Skeletal muscle tissue (tissue), 4 donors: ENCODE data around the gene LTC4S. TPM values are rescaled to one million over a fixed set of nuclear protein-coding genes. Genes with fewer than 3 reads are reported as not detected.

Experiments used
- H3K27ac ChIP-seq: one replicate; pipeline ENCODE4 v1.7.0; 2013; ENCODE audit warnings: mild to moderate bottlenecking, low read depth, low read length, inconsistent platforms
- H3K27me3 ChIP-seq, 3 donors: one replicate each; pipeline ENCODE4 v1.7.0; 2013; ENCODE audit warnings: low read length in 3 of 3; ENCODE audit not compliant: control insufficient read depth in 3 of 3, insufficient read depth in 3 of 3
- H3K36me3 ChIP-seq, 3 donors: one replicate each; pipeline ENCODE4 v1.7.0; 2013; ENCODE audit warnings: low read length in 3 of 3; ENCODE audit not compliant: control insufficient read depth in 3 of 3, insufficient read depth in 3 of 3
- H3K4me1 ChIP-seq, 3 donors: one replicate each; pipeline ENCODE4 v1.7.0; 2013; ENCODE audit warnings: low read length in 3 of 3, mild to moderate bottlenecking in 3 of 3; ENCODE audit not compliant: control insufficient read depth in 3 of 3, insufficient read depth in 3 of 3
- H3K4me3 ChIP-seq, 3 donors: one replicate each; pipeline ENCODE4 v1.7.0; 2013; ENCODE audit warnings: low read length in 3 of 3
- H3K9ac ChIP-seq, 3 donors: one replicate each; pipeline ENCODE4 v1.7.0; 2013; ENCODE audit warnings: low read length in 3 of 3, mild to moderate bottlenecking in 3 of 3, moderate library complexity in 2 of 3, low read depth in 1 of 3
- H3K9me3 ChIP-seq, 3 donors: one replicate each; pipeline ENCODE4 v1.7.0; 2013; ENCODE audit warnings: low read length in 3 of 3; ENCODE audit not compliant: control insufficient read depth in 3 of 3
- total RNA-seq: library from RNA; depleted of rRNA; stranded (reverse); fragments of >200 nt; gene quantifications from one replicate; pipeline ENCODE4 v1.2.3, GENCODE V29; 2014
- donor health status: Osteomylitis.

LTC4S gene
- total RNA-seq, 1 donor from 2014 or later = 3.7 TPM

DNA sequence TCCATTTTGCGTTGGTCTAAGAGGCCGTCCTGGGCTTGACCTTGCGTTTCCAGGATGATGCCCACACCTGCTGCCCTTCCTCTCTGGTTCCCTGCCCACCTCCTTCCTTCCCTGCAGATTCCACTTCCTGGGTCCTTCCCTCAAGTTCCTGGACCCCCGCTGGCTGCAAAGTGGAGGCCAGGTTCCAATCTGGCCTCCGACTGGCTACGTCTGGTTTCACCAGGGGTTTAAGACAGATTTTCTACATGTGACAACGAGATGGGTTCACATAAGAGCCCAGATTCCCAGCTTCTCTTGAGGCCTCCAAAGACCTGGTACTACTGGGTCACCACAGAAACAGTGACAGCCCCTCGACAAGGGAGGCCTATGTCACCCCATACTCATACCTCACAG lies 10.8 kb downstream of the LTC4S start:
- Histone ChIP-seq H3K27me3 (no peaks in the 10 kb centered on the region), H3K4me3 (peak overlapping the region; percentile 62 to 79 (median 75)), H3K27ac (no peak overlapping the region), H3K4me1 (peaks cover 17 to 39% (median 36%) of the 10 kb centered on the region in 3 donors), H3K36me3 (peaks cover 6 to 12% (median 6%) of the 10 kb centered on the region in 3 donors), H3K9me3 (no peaks in the 10 kb centered on the region), H3K9ac (peak overlapping the region; percentile 43 to 83 (median 76))

DNA sequence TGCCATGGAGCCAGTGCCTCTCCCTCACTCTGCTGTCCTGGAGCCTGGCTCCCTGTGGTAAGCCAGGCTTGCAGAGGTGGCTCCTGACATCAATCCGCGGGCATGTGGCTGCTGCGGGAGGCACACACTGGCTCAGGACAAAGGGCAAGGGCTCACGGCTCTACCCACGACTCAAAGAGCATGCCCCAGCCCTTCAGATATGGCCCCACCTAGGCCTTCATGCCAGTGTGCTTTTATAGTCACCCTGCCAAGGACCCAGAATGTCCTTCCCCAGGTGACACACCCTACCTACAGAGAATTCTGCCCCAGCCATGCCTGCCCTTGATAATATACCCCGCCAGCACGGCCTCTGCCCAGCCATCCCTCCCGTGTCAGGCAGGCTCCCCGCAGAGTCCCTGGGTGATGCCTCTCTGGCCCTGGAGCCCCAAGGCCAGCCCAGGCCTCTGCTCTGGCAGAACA lies 11.3 kb downstream of the LTC4S start:
- Histone ChIP-seq H3K27me3 (no peaks in the 10 kb centered on the region), H3K27ac (peak overlapping the region; percentile 65)

DNA sequence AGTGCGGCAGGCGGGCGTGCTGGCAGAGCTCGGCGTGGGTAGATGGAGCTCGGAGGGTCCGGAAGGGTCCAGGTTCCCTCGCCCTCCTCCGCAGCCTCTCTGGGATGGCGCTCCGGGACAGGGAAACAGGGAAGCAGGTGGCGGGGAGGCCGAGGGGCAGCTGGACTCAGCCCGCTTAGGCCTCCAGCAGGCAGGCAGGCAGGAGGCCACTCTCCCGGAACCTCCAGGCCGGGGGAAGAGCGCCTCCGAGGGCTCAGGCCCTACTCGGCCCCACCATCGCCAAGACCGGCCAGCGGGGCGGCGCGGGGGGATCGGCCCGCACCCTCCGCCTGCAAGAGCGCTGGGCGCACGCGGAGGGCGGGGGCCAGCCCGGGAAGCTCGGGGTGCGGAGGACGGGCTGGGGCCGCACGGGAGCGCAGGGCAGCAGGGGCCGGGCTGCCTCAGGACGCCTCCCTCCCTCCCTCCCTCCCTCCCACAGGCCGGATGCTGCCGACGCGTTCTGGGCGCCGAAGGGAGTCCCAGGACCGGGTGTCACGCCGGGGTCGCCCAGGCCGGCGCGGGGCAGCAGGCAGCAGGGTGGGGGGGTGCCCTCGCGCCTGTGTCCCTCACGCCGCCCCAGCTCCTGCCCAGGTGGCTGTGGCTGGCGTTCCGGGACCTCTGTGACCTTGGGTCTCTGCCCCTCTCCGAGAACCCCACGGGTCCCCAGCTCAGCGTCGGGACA lies 11.9 kb downstream of the LTC4S start:
- Histone ChIP-seq H3K36me3 (peaks cover 0 to 6% (median 1%) of the 10 kb centered on the region in 3 donors), H3K4me1 (peaks cover 17 to 39% (median 36%) of the 10 kb centered on the region in 3 donors), H3K27ac (peak overlapping the region; percentile 65), H3K9me3 (no peaks in the 10 kb centered on the region), H3K4me3 (peak overlapping the region; percentile 62 to 79 (median 75)), H3K9ac (peak overlapping the region; percentile 70 to 83 (median 76)), H3K27me3 (no peaks in the 10 kb centered on the region)

More for the DNA sequence above, 11.3 kb downstream of the LTC4S start:
- H3K4me3 ChIP-seq = peak overlapping the region; percentile 62 to 79 (median 75)
- peaks cover 17 to 39% (median 36%) of the 10 kb centered on the region in 3 donors for H3K4me1 ChIP-seq
- H3K9me3 ChIP-seq = no peaks in the 10 kb centered on the region
- peak overlapping the region; percentile 59 to 83 (median 76) for H3K9ac ChIP-seq
- peaks cover under 1 to 7% (median 3%) of the 10 kb centered on the region in 3 donors for H3K36me3 ChIP-seq

DNA sequence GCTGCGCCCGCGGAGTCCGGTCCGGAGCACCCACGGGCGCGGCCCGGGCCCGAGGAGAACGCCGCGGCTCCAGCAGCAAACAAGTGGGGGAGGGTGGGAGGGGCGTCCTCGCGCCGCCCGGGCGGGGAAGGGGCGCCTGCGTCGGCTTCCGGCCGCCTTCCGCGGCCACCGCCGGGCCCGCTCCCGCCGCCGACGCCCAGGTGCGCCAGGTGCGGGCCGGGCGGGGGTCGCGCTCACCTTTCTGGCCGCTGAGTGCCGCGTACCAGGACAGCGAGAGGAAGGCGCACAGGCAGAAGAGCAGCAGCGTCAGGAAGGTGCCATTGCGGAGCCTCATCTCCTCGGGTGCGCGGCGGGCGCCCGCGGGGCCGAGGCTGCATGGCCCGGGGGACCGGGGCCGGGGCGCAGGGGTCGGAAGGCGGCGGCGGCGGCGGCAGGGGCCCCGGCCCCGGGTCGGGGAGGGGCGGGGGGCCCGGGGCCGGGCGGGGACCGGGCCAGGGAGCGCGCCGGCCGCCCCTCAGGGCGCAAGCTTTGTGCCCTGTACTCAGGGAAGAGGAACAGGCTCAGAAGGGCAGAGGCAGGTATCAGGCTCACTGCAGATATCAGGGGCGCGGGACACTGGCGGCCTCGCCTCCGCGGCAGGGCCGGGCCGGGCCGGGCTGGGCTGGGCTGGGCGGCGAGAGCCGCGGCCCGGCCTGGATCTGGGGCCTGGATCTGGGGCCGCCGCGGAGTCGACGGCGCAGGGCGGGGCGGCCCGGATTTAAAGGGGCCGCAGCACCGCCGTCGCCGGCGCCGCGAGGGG lies 12.7 kb downstream of the LTC4S start, which contains the start of gene MGAT4B:
TSS of gene MGAT4B (minus strand) at position 617 of the 799 bp plus-strand sequence. CDS start at position 334, 283 bp downstream.
- no peaks in the 10 kb centered on the region for H3K27me3 ChIP-seq
- peaks cover 0 to 2% (median 0%) of the 10 kb centered on the region in 3 donors for H3K36me3 ChIP-seq
- peak within 1 kb of the TSS; percentile 70 to 83 (median 76) for H3K9ac ChIP-seq
- peaks cover 17 to 39% (median 36%) of the 10 kb centered on the region in 3 donors for H3K4me1 ChIP-seq
- H3K4me3 ChIP-seq = peak within 1 kb of the TSS; percentile 63 to 79 (median 75)
- H3K9me3 ChIP-seq = no peaks in the 10 kb centered on the region
- peak within 1 kb of the TSS; percentile 78 for H3K27ac ChIP-seq

DNA sequence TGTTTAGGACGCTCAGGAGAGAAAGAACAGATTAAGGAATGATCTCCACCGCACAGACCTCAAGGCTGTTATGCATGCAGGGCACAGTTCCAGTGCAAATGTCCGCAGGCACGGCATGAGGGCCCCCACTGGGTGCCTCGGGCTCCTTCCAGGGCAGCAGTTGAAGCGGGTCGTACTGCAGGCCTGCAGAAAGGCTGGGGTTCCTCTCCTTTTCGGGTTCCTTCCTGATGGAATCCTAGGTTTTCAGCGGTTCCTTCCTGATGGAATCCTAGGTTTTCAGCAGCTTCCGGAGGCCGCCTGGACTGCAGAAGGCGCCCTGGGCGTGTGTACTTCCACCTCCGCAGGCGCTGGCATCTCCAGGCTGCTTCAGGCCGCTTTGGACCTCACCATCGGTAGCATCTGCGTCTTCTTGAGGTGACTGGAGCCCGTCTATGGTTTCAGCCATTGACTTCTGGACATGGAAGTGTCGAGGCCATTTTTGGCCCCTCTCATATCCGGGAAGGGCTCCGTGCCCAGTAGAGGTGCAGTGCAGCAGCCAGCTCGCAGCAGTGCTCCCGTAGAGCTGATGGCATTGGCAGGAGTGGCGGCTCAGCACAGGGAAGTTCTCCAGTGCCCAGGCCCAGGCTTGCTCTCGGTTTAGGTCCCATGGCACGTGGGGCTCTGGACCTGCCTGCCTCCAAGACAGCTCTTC lies 18.5 kb downstream of the LTC4S start:
- Histone ChIP-seq H3K9ac (no peak overlapping the region), H3K9me3 (no peaks in the 10 kb centered on the region), H3K4me1 (peaks cover 1 to 5% (median 4%) of the 10 kb centered on the region in 3 donors), H3K36me3 (peaks cover 0 to 6% (median 4%) of the 10 kb centered on the region in 3 donors), H3K27me3 (no peaks in the 10 kb centered on the region), H3K27ac (no peak overlapping the region), H3K4me3 (no peak overlapping the region)

DNA sequence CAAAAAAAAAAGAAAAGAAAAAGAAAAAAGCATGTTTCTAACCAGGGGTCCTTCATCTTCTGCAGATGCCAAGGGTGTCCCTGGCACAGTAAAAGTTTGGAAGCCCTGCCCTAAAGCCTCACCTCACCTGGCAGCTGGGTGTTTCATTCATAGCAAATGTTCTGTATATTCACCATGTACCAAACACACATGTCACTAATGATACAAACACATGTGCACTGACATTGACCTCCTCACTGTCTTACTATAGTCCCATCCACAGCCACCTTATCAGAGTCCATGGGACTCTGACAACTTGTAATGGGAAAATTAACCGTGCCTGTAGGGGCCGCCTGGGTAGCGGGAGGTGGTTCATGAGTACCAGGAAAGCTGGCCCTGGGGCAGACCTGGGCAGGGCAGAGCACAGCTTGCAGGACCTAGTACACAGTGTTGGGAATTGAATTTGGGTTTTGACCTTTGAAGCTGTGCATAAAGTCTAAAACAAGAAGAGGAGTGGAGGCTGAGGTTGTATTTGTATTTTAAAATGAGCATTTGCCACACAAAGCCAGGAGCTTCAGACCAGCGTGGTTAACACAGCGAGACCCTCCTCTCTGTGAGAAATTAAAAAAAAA lies 19.3 kb downstream of the LTC4S start:
- no peak overlapping the region for H3K4me3 ChIP-seq
- no peak overlapping the region for H3K9ac ChIP-seq
- no peak overlapping the region for H3K27ac ChIP-seq
- H3K4me1 ChIP-seq = peaks cover 7 to 11% (median 11%) of the 10 kb centered on the region in 3 donors
- H3K27me3 ChIP-seq = no peaks in the 10 kb centered on the region
- H3K36me3 ChIP-seq = peaks cover 0 to 6% (median 4%) of the 10 kb centered on the region in 3 donors
- H3K9me3 ChIP-seq = no peaks in the 10 kb centered on the region

DNA sequence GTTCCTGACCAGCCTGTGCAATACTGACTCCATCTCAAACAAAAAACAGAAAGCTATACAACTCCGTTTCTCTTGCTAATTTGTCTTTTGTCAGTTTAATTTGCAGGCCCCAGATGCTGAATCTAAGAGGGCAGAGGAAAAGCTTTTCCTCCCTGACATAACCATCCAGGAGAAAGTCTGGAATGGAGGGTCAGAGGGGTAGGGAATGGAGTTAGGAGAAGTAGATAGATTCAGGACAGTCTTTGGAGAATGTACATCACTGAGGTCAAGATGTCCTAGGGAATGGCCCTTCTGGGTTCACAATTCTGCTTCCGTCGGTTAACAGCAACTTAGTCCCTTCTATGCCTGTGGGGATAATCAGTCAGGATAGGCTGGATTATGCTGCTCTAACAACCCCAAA lies 20.3 kb downstream of the LTC4S start:
- H3K27ac ChIP-seq = no peak overlapping the region
- peaks cover 0 to 6% (median 4%) of the 10 kb centered on the region in 3 donors for H3K36me3 ChIP-seq
- no peak overlapping the region for H3K9ac ChIP-seq
- H3K4me3 ChIP-seq = no peak overlapping the region
- H3K4me1 ChIP-seq = peaks cover 14 to 18% (median 18%) of the 10 kb centered on the region in 3 donors
- H3K27me3 ChIP-seq = no peaks in the 10 kb centered on the region
- no peaks in the 10 kb centered on the region for H3K9me3 ChIP-seq

DNA sequence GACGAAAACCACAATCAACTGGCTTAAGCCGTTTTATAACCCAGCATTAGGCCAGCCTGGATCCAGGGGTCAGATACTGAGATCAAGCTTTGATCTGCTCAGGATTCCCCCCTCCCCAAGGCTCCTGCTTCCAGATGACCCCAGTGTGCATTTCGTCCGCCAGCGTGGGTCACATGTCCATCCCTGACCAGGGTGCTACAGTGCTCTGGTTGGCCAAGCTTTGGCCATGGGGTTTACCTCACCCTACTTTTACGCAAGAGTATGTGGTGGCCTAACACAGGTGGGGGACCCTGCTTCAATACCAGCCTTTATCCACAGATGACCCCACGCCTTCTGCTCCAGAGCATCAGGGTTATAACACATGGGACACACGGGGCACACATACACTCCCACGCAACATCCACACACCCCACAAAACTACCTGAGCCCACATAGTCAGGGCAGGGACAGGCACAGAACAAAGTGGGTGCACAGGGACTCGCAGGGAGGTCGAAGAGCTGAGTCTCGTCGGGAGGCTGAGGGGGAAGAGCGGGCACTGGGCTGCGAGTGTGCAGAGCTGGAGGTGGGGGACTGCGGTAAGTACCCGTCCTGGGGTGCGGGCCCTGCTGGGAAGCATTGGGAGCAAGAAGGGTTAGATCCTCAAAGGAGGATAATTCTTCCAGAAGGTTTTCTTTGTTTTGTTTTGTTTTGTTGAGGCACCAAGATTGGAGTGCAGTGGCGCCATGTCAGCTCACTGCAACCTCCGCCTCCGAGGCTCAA lies 21.9 kb downstream of the LTC4S start:
- Histone ChIP-seq H3K9ac (no peak overlapping the region), H3K4me3 (no peak overlapping the region), H3K9me3 (no peaks in the 10 kb centered on the region), H3K27me3 (no peaks in the 10 kb centered on the region), H3K4me1 (peaks cover 27 to 32% (median 31%) of the 10 kb centered on the region in 3 donors), H3K27ac (no peak overlapping the region), H3K36me3 (peaks cover 0 to 6% (median 4%) of the 10 kb centered on the region in 3 donors)
